H9 (cell line): ENCODE data around the gene TMSB15A. TPM values are rescaled to one million over a fixed set of nuclear protein-coding genes. Genes with fewer than 3 reads are reported as not detected.

Source experiments
- DNase-seq: peaks from one replicate; pipeline ENCODE4 v3.0.0-alpha.2; 2017
- H2AFZ ChIP-seq: one replicate; pipeline ENCODE4 v1.6.1; 2013; ENCODE audit warnings: mild to moderate bottlenecking, low read length, control low read depth, moderate library complexity
- H2AK5ac ChIP-seq: 2 replicates; pipeline ENCODE4 v1.6.1; 2013; ENCODE audit warnings: low read length, control low read depth, mixed read lengths; ENCODE audit not compliant: insufficient read length
- H2BK120ac ChIP-seq: one replicate; pipeline ENCODE4 v1.6.1; 2013; ENCODE audit warnings: low read depth, mild to moderate bottlenecking, low read length, control low read depth, inconsistent platforms; ENCODE audit not compliant: poor library complexity, severe bottlenecking
- H2BK12ac ChIP-seq: 2 replicates; pipeline ENCODE4 v1.6.1; 2013; ENCODE audit warnings: low read length, control low read depth, mixed read lengths, low read depth; ENCODE audit not compliant: insufficient read length
- H2BK15ac ChIP-seq: 2 replicates; pipeline ENCODE4 v1.6.1; 2013; ENCODE audit warnings: low read depth, low read length, control low read depth
- H2BK20ac ChIP-seq: one replicate; pipeline ENCODE4 v1.6.1; 2013; ENCODE audit warnings: low read depth, mild to moderate bottlenecking, low read length, control low read depth, inconsistent platforms; ENCODE audit not compliant: poor library complexity, severe bottlenecking
- H2BK5ac ChIP-seq: 2 replicates; pipeline ENCODE4 v1.6.1; 2013; ENCODE audit warnings: low read length, control low read depth, mixed read lengths; ENCODE audit not compliant: insufficient read length
- H3K14ac ChIP-seq: 2 replicates; pipeline ENCODE4 v1.6.1; 2013; ENCODE audit warnings: low read length, control low read depth; ENCODE audit not compliant: insufficient read depth
- H3K18ac ChIP-seq: 2 replicates; pipeline ENCODE4 v1.6.1; 2013; ENCODE audit warnings: low read depth, mild to moderate bottlenecking, mixed read lengths, low read length, control low read depth; ENCODE audit not compliant: insufficient read length
- H3K23ac ChIP-seq: 2 replicates; pipeline ENCODE4 v1.6.1; 2013; ENCODE audit warnings: low read length, control low read depth, mixed read lengths, low read depth; ENCODE audit not compliant: insufficient read length
- H3K23me2 ChIP-seq: 2 replicates; pipeline ENCODE4 v1.6.1; 2013; ENCODE audit warnings: low read depth, mild to moderate bottlenecking, mixed read lengths, low read length, control low read depth; ENCODE audit not compliant: insufficient read length, poor library complexity, severe bottlenecking
- H3K27ac ChIP-seq: 2 replicates; pipeline ENCODE4 v1.5.1; 2013; ENCODE audit warnings: low read length, control low read depth, mixed read lengths, low read depth; ENCODE audit not compliant: insufficient read length
- H3K27me3 ChIP-seq: 2 replicates; pipeline ENCODE4 v1.6.1; 2013; ENCODE audit warnings: low read length, control low read depth, inconsistent platforms; ENCODE audit not compliant: insufficient read depth
- H3K4ac ChIP-seq: 2 replicates; pipeline ENCODE4 v1.6.1; 2013; ENCODE audit warnings: low read depth, mild to moderate bottlenecking, control low read depth, inconsistent platforms, low read length, moderate library complexity
- H3K4me1 ChIP-seq: 2 replicates; pipeline ENCODE4 v1.6.1; 2013; ENCODE audit warnings: low read length, control low read depth, inconsistent platforms; ENCODE audit not compliant: insufficient read depth
- H3K4me2 ChIP-seq: 2 replicates; pipeline ENCODE4 v1.6.1; 2013; ENCODE audit warnings: low read length, control low read depth, mixed read lengths; ENCODE audit not compliant: insufficient read length, insufficient read depth
- H3K56ac ChIP-seq: 2 replicates; pipeline ENCODE4 v1.6.1; 2013; ENCODE audit warnings: low read depth, mild to moderate bottlenecking, mixed read lengths, low read length, control low read depth; ENCODE audit not compliant: insufficient read length
- H3K79me1 ChIP-seq: 2 replicates; pipeline ENCODE4 v1.6.1; 2013; ENCODE audit warnings: low read depth, mild to moderate bottlenecking, moderate library complexity, low read length, control low read depth, inconsistent platforms; ENCODE audit not compliant: insufficient read depth, poor library complexity, severe bottlenecking
- H3K79me2 ChIP-seq: 2 replicates; pipeline ENCODE4 v1.6.1; 2013; ENCODE audit warnings: low read length, control low read depth, inconsistent platforms; ENCODE audit not compliant: insufficient read depth
- H3K9ac ChIP-seq: 2 replicates; pipeline ENCODE4 v1.6.1; 2013; ENCODE audit warnings: low read length, control low read depth, mixed read lengths; ENCODE audit not compliant: insufficient read length; ENCODE audit errors: extremely low read depth
- H3K9me3 ChIP-seq: one replicate; pipeline ENCODE4 v1.6.1; 2013; ENCODE audit warnings: low read depth, low read length, inconsistent platforms; ENCODE audit not compliant: control insufficient read depth
- H3T11ph ChIP-seq: one replicate; pipeline ENCODE4 v1.6.1; 2013; ENCODE audit warnings: mild to moderate bottlenecking, low read length, control low read depth, inconsistent platforms
- H4K20me1 ChIP-seq: one replicate; pipeline ENCODE4 v1.6.1; 2013; ENCODE audit not compliant: control insufficient read depth, insufficient read length, insufficient read depth
- H4K5ac ChIP-seq: 2 replicates; pipeline ENCODE4 v1.6.1; 2013; ENCODE audit warnings: low read depth, mild to moderate bottlenecking, mixed read lengths, low read length, control low read depth; ENCODE audit not compliant: insufficient read length
- H4K8ac ChIP-seq: replicated peaks from 2 replicates; pipeline ENCODE4 v1.6.1; 2013; ENCODE audit warnings: low read length, control low read depth, mixed read lengths, low read depth; ENCODE audit not compliant: insufficient read length
- H4K91ac ChIP-seq: 2 replicates; pipeline ENCODE4 v1.6.1; 2013; ENCODE audit warnings: low read depth, mild to moderate bottlenecking, moderate library complexity, mixed read lengths, low read length, control low read depth; ENCODE audit not compliant: insufficient read length
- H3K27ac Mint-ChIP-seq, 3 experiments: 2 replicates in 2 of 3; 3 replicates in 1 of 3; pipeline ENCODE4 v1.8.0; 2020 to 2021; ENCODE audit warnings: mixed read lengths in 3 of 3, mild to moderate bottlenecking in 1 of 3, moderate library complexity in 1 of 3
- H3K27me3 Mint-ChIP-seq: 2 replicates; pipeline ENCODE4 v1.8.0; 2021; ENCODE audit warnings: low read depth, mild to moderate bottlenecking, moderate library complexity, mixed read lengths
- H3K36me3 Mint-ChIP-seq, 3 experiments: 2 replicates in 2 of 3; 3 replicates in 1 of 3; pipeline ENCODE4 v1.8.0; 2020 to 2021; ENCODE audit warnings: low read depth in 3 of 3, mixed read lengths in 3 of 3; ENCODE audit not compliant: insufficient read depth in 1 of 3
- H3K4me1 Mint-ChIP-seq, 2 experiments: 2 replicates each; pipeline ENCODE4 v1.8.0; 2020; ENCODE audit warnings: mixed read lengths in 2 of 2
- H3K4me3 Mint-ChIP-seq, 2 experiments: 2 replicates in 1 of 2; 3 replicates in 1 of 2; pipeline ENCODE4 v1.8.0; 2020 to 2021; ENCODE audit warnings: mild to moderate bottlenecking in 2 of 2, mixed read lengths in 2 of 2, moderate library complexity in 1 of 2
- H3K9me3 Mint-ChIP-seq, 2 experiments: 2 replicates in 1 of 2; 3 replicates in 1 of 2; pipeline ENCODE4 v1.8.0; 2020; ENCODE audit warnings: mild to moderate bottlenecking in 2 of 2, mixed read lengths in 2 of 2, moderate library complexity in 1 of 2
- CTCF ChIP-seq: fragments of 200-600 bp; sonication (generic); conservative IDR thresholded peaks from 3 replicates; pipeline ENCODE4 v1.8.0; 2021; ENCODE audit warnings: antibody characterized with exemption, mild to moderate bottlenecking
- WGBS: extraction: QIAGEN DNeasy Blood & Tissue Kit; methylation state at CpG from one replicate; pipeline ENCODE4 v1.1.7; 2013; ENCODE audit warnings: missing lambda C conversion rate, low lambda C conversion rate, mixed read lengths; ENCODE audit not compliant: insufficient read length; ENCODE audit errors: extremely low coverage; 5-methylcytosine and 5-hydroxymethylcytosine counted together
- total RNA-seq: library from RNA; stranded (reverse); gene quantifications from 2 replicates; pipeline ENCODE4 v1.2.1, GENCODE V29; 2021

Gene TMSB15A
- total RNA-seq, 1 experiment from 2014 or later = 69.2 TPM

GRCh38 chrX:102560423-102561068 lies 44.0 kb upstream of the TMSB15A start:
- Histone ChIP-seq H3K4me2 (no peak overlapping the region), H3K18ac (no peak overlapping the region), H2BK5ac (no peak overlapping the region), H2BK20ac (no peak overlapping the region), H3T11ph (no peak overlapping the region), H2BK12ac (no peak overlapping the region), H2AK5ac (no peak overlapping the region), H3K27ac (no peak overlapping the region), H2BK120ac (no peak overlapping the region), H3K14ac (no peak overlapping the region), H4K91ac (no peak overlapping the region), H3K23ac (no peak overlapping the region), H3K4me1 (no peaks in the 10 kb centered on the region), H3K27me3 (no peaks in the 10 kb centered on the region), H3K4ac (no peak overlapping the region), H4K20me1 (no peaks in the 10 kb centered on the region), H3K9me3 (peaks cover 9% of the 10 kb centered on the region), H4K5ac (no peak overlapping the region), H2AFZ (no peak overlapping the region), H3K9ac (no peak overlapping the region), H3K79me1 (no peaks in the 10 kb centered on the region), H3K56ac (no peak overlapping the region), H4K8ac (no peak overlapping the region), H3K79me2 (no peaks in the 10 kb centered on the region), H2BK15ac (no peak overlapping the region), H3K23me2 (no peaks in the 10 kb centered on the region)
- Mint-ChIP-seq H3K4me3 (no peak overlapping the region), H3K4me1 (no peaks in the 10 kb centered on the region), H3K27me3 (peaks cover 2% of the 10 kb centered on the region), H3K9me3 (peaks cover 56 to 60% of the 10 kb centered on the region in 2 experiments), H3K36me3 (peaks cover 0 to 2% (median 0%) of the 10 kb centered on the region in 3 experiments; a peak in 2 of 7 replicates), H3K27ac (no peak overlapping the region)
- TF ChIP-seq CTCF = no peak
- WGBS = no CpG with 5 or more reads among the region's 2 CpGs
- no peak for DNase-seq
